Right ventricle myocardium inferior (tissue), 1 donor: ENCODE results near the gene CCR3. TPM values are rescaled to one million over a fixed set of nuclear protein-coding genes. Genes with fewer than 3 reads are reported as not detected.
"Not testable (repeated sequence)": the region's sequence is repeated elsewhere in the genome, so short reads cannot be mapped to it uniquely, and the experiment has no call there.

Experiments
- ATAC-seq: fragments of 200-7000 bp; cut with Tn5 transposase; one replicate; pipeline ENCODE4 v1.9.1; 2020; ENCODE audit warnings: mild to moderate bottlenecking, moderate library complexity
- DNase-seq: peaks from one replicate; pipeline ENCODE4 v3.0.0; 2021; ENCODE audit errors: missing footprints
- intact Hi-C: fragments of 100-400 bp; cut with DNase I; formaldehyde crosslinking; loops from one replicate; pipeline ENCODE4 v1.11.0; 2022
- long read RNA-seq: library from polyadenylated mRNA; unstranded; transcript quantifications from one replicate; pipeline ENCODE4 v2.0.0, GENCODE V29; 2021
- total RNA-seq: library from RNA; stranded (reverse); fragmentation: NEBNext Ultra II Directional; extraction: Animal tissue kit (Norgen Biotek cat#: 25700); gene quantifications from one replicate; pipeline ENCODE4 v1.2.1, GENCODE V29; 2021
- donor health status: DM: no; HTN: yes; CAD: no; lungs with severe emphysema.

Gene CCR3
- total RNA-seq, result not detected
- long read RNA-seq, result 0 reads

- no peak for ATAC-seq
- intact Hi-C loops, result no loop called here
- no peak for DNase-seq
These were observed at the start of gene CCR3 for GRCh38 chr3:46242120-46242519. Gene CCR3, plus strand, starts transcription at chr3:46242460. Its CDS starts 22,699 bp downstream, at chr3:46265159.

- no peak for DNase-seq
- no peak for ATAC-seq
- intact Hi-C loops, result no loop called here
These were observed 49.3 kb upstream of the CCR3 start for GRCh38 chr3:46192939-46193338.

GRCh38 chr3:46193436-46193835 is 48.8 kb upstream of the CCR3 start:
- peak; percentile 48 for ATAC-seq
- DNase-seq, result no peak
- intact Hi-C loops, result no loop called here

- DNase-seq (no peak), ATAC-seq (no peak)
- intact Hi-C loops, result no loop called here
These were observed 47.2 kb upstream of the CCR3 start for GRCh38 chr3:46194868-46195553.

GRCh38 chr3:46196261-46196957 is 45.9 kb upstream of the CCR3 start:
- ATAC-seq, result no peak
- intact Hi-C loops, result no loop called here

GRCh38 chr3:46200211-46200610 is 42.0 kb upstream of the CCR3 start:
- DNase-seq, result no peak
- intact Hi-C loops, result no loop called here
- no peak for ATAC-seq

More at GRCh38 chr3:46196261-46196957, 45.9 kb upstream of the CCR3 start:
- DNase-seq, result no peak

- intact Hi-C loops, result no loop called here
- DNase-seq (no peak), ATAC-seq (no peak)
These were observed 41.5 kb upstream of the CCR3 start for GRCh38 chr3:46200790-46201189.

- DNase-seq, result no peak
- ATAC-seq, result no peak
- intact Hi-C loops, result no loop called here
These were observed 39.7 kb upstream of the CCR3 start for GRCh38 chr3:46202535-46202934.

- intact Hi-C loops, result no loop called here
- DNase-seq (no peak), ATAC-seq (no peak)
These were observed 38.6 kb upstream of the CCR3 start for GRCh38 chr3:46203681-46204080.

- DNase-seq (no peak), ATAC-seq (no peak)
- intact Hi-C loops, result no loop called here
These were observed 36.8 kb upstream of the CCR3 start for GRCh38 chr3:46205286-46205960.

GRCh38 chr3:46206282-46207015 is 35.8 kb upstream of the CCR3 start:
- ATAC-seq (peak; percentile 42), DNase-seq (no peak)
- intact Hi-C loops, result no loop called here

GRCh38 chr3:46207514-46207913 is 34.7 kb upstream of the CCR3 start:
- ATAC-seq, DNase-seq, intact Hi-C loops: not testable (repeated sequence)

- intact Hi-C loops, result no loop called here
- DNase-seq, result peak; percentile 80
- peak; percentile 59 for ATAC-seq
These were observed 34.0 kb upstream of the CCR3 start, which contains the start of gene CCR1 for GRCh38 chr3:46208167-46208704. Gene CCR1, minus strand, starts transcription at chr3:46208313. Its CDS starts 4,000 bp downstream, at chr3:46204313.

- intact Hi-C loops, result no loop called here
- DNase-seq, result no peak
- no peak for ATAC-seq
These were observed 33.2 kb upstream of the CCR3 start for GRCh38 chr3:46209053-46209452.

GRCh38 chr3:46209746-46210470 is 32.4 kb upstream of the CCR3 start:
- intact Hi-C loops, result no loop called here
- no peak for DNase-seq
- no peak for ATAC-seq

GRCh38 chr3:46212101-46212500 is 30.2 kb upstream of the CCR3 start:
- intact Hi-C loops, result no loop called here
- no peak for DNase-seq
- ATAC-seq, result no peak

GRCh38 chr3:46213201-46213600 is 29.1 kb upstream of the CCR3 start:
- intact Hi-C loops, result no loop called here
- no peak for DNase-seq
- no peak for ATAC-seq

GRCh38 chr3:46214751-46215352 is 27.4 kb upstream of the CCR3 start:
- no peak for ATAC-seq

More at GRCh38 chr3:46214751-46215352, 27.4 kb upstream of the CCR3 start:
- no peak for DNase-seq
- intact Hi-C loops, result no loop called here
